A549 (cell line): ENCODE results near the gene STRN. TPM values are rescaled to one million over a fixed set of nuclear protein-coding genes. Genes with fewer than 3 reads are reported as not detected.

ENCODE experiments used
- ATAC-seq, 2 experiments: fragments of 200-7000 bp in 1 of 2; fragments of >200 bp in 1 of 2; cut with Nextera tagmentation in 1 of 2; cut with Tn5 transposase in 1 of 2; 3 replicates each; pipeline versions ENCODE4 v1.8.0 to v1.9.1; 2018 to 2020; ENCODE audit warnings: mild to moderate bottlenecking in 1 of 2, moderate library complexity in 1 of 2
- CTCF ChIA-PET: fragments of 300-600 bp; sonication (Branson Sonifier 250); formaldehyde crosslinking; extraction: SDS; loops from one replicate; lab custom pipeline; 2021; ENCODE audit warnings: antibody characterized with exemption, inconsistent platforms; lab: Yijun Ruan, JAX
- POLR2A ChIA-PET: fragments of 350-600 bp; formaldehyde crosslinking; extraction: SDS; loops from one replicate; lab custom pipeline; 2021; ENCODE audit warnings: antibody characterized with exemption, inconsistent platforms; lab: Yijun Ruan, JAX
- DNase-seq, 2 experiments: peaks; one replicate each; pipeline versions ENCODE4 v3.0.0 to v3.0.0-alpha.2; 2011 to 2016; ENCODE audit warnings: low read depth in 1 of 2, low spot score in 1 of 2
- FAIRE-seq: peaks from 2 replicates; lab custom pipeline; 2011; peaks lifted over from hg19 to GRCh38; lab: Jason Lieb, UNC
- H3K27ac ChIP-seq, 2 experiments: fragments of >200 bp; sonication (Bioruptor Twin); formaldehyde crosslinking; 3 replicates each; pipeline ENCODE4 v1.5.1; 2016 to 2017
- H3K4me1 ChIP-seq: fragments of >200 bp; sonication (Bioruptor Twin); formaldehyde crosslinking; 3 replicates; pipeline ENCODE4 v1.6.1; 2016
- H3K4me2 ChIP-seq: fragments of >200 bp; sonication (Bioruptor Twin); formaldehyde crosslinking; 3 replicates; pipeline ENCODE4 v1.6.1; 2016
- H3K4me3 ChIP-seq: fragments of >200 bp; sonication (Bioruptor Twin); formaldehyde crosslinking; 3 replicates; pipeline ENCODE4 v1.5.1; 2016
- H3K9me3 ChIP-seq: fragments of >200 bp; sonication (Bioruptor Twin); formaldehyde crosslinking; 3 replicates; pipeline ENCODE4 v1.6.1; 2016
- BHLHE40 ChIP-seq: IDR thresholded peaks from 2 replicates; pipeline ENCODE4 v1.6.1; 2012; ENCODE audit warnings: low read depth, low read length, inconsistent platforms
- CBX2 ChIP-seq: fragments of 200-600 bp; sonication (generic); IDR thresholded peaks from 2 replicates; pipeline ENCODE4 v1.6.1; 2016; ENCODE audit warnings: low read depth, mild to moderate bottlenecking, borderline replicate concordance
- CBX8 ChIP-seq: fragments of 200-600 bp; sonication (generic); IDR thresholded peaks from 2 replicates; pipeline ENCODE4 v1.6.1; 2016
- CEBPB ChIP-seq, 2 experiments: fragments of >200 bp in 1 of 2; sonication (Bioruptor Twin) in 1 of 2; formaldehyde crosslinking in 1 of 2; IDR thresholded peaks; 2 replicates each; pipeline ENCODE4 v1.6.1; 2012 to 2016
- CHD2 ChIP-seq: fragments of 150-350 bp; IDR thresholded peaks from 2 replicates; pipeline ENCODE4 v1.6.1; 2014; ENCODE audit warnings: low read length; ENCODE audit not compliant: partially characterized antibody
- CHD4 ChIP-seq: fragments of 200-600 bp; sonication (generic); IDR thresholded peaks from 2 replicates; pipeline ENCODE4 v1.6.1; 2016; ENCODE audit warnings: antibody characterized with exemption, mild to moderate bottlenecking, borderline replicate concordance
- EHF ChIP-seq: fragments of 250-450 bp; sonication (Bioruptor Pico); IDR thresholded peaks from 2 replicates; pipeline ENCODE4 v1.5.0; 2020; ENCODE audit warnings: mild to moderate bottlenecking
- EP300 ChIP-seq, 2 experiments: fragments of >200 bp; sonication (Bioruptor Twin); formaldehyde crosslinking; IDR thresholded peaks; 2 replicates in 1 of 2; 3 replicates in 1 of 2; pipeline ENCODE4 v1.6.1; 2016 to 2017
- FOSB ChIP-seq: fragments of 250-450 bp; sonication (Bioruptor Pico); IDR thresholded peaks from 2 replicates; pipeline ENCODE4 v1.5.0; 2020; ENCODE audit warnings: mild to moderate bottlenecking, moderate library complexity
- FOSL2 ChIP-seq, 2 experiments: fragments of 450-650 bp in 1 of 2; fragments of >200 bp in 1 of 2; sonication (Bioruptor Twin) in 1 of 2; formaldehyde crosslinking; IDR thresholded peaks; 2 replicates each; pipeline versions ENCODE4 v1.5.0 to v1.6.1; 2016 to 2020; ENCODE audit warnings: mild to moderate bottlenecking in 1 of 2, moderate library complexity in 1 of 2
- HOXB13 ChIP-seq: fragments of 250-450 bp; sonication (Bioruptor Pico); IDR thresholded peaks from 2 replicates; pipeline ENCODE4 v1.5.0; 2020; ENCODE audit warnings: low read depth, mild to moderate bottlenecking, moderate library complexity
- JUNB ChIP-seq: fragments of >200 bp; sonication (Bioruptor Twin); formaldehyde crosslinking; IDR thresholded peaks from 2 replicates; pipeline ENCODE4 v1.6.1; 2016
- KDM1A ChIP-seq: fragments of 200-600 bp; sonication (generic); IDR thresholded peaks from 2 replicates; pipeline ENCODE4 v1.6.1; 2016; ENCODE audit warnings: low read depth, mild to moderate bottlenecking
- MAFK ChIP-seq: fragments of 450-650 bp; IDR thresholded peaks from 2 replicates; pipeline ENCODE4 v1.6.1; 2014; ENCODE audit not compliant: partially characterized antibody
- NFE2L2 ChIP-seq: fragments of 150-350 bp; conservative IDR thresholded peaks from 2 replicates; pipeline ENCODE4 v1.6.1; 2014; ENCODE audit warnings: low read length
- NR3C1 ChIP-seq: fragments of >200 bp; sonication (Bioruptor Twin); formaldehyde crosslinking; IDR thresholded peaks from 3 replicates; pipeline ENCODE4 v1.6.1; 2017
- POLR2AphosphoS2 ChIP-seq: conservative IDR thresholded peaks from 2 replicates; pipeline ENCODE4 v1.6.1; 2012; ENCODE audit warnings: low read length, improper control_type of control experiment, inconsistent platforms
- RAD21 ChIP-seq, 2 experiments: fragments of >200 bp in 1 of 2; sonication (Bioruptor Twin) in 1 of 2; formaldehyde crosslinking in 1 of 2; IDR thresholded peaks in 1 of 2; conservative IDR thresholded peaks in 1 of 2; 2 replicates in 1 of 2; 3 replicates in 1 of 2; pipeline ENCODE4 v1.6.1; 2012 to 2018; ENCODE audit warnings: inconsistent platforms in 1 of 2
- RCOR1 ChIP-seq: fragments of 150-350 bp; IDR thresholded peaks from 2 replicates; pipeline ENCODE4 v1.6.1; 2014; ENCODE audit warnings: antibody characterized with exemption, low read length, low read depth
- RFX5 ChIP-seq: fragments of 450-650 bp; IDR thresholded peaks from 2 replicates; pipeline ENCODE4 v1.7.1; 2014; ENCODE audit warnings: antibody characterized with exemption, mild to moderate bottlenecking, moderate library complexity
- RNF2 ChIP-seq: fragments of 200-600 bp; sonication (generic); IDR thresholded peaks from 2 replicates; pipeline ENCODE4 v1.6.1; 2016; ENCODE audit warnings: low read depth, mild to moderate bottlenecking, antibody characterized with exemption, moderate library complexity, borderline replicate concordance
- SMC3 ChIP-seq: fragments of >200 bp; sonication (Bioruptor Twin); formaldehyde crosslinking; IDR thresholded peaks from 3 replicates; pipeline ENCODE4 v1.6.1; 2018; ENCODE audit warnings: inconsistent platforms
- SREBF2 ChIP-seq: fragments of 450-650 bp; IDR thresholded peaks from 2 replicates; pipeline ENCODE4 v1.6.1; 2014; ENCODE audit warnings: mild to moderate bottlenecking, moderate library complexity
- TP53 ChIP-seq: fragments of 250-450 bp; sonication (Bioruptor Pico); IDR thresholded peaks from 2 replicates; pipeline ENCODE4 v1.5.0; 2021; ENCODE audit warnings: mild to moderate bottlenecking, moderate library complexity
- ZC3H11A ChIP-seq: fragments of 450-650 bp; IDR thresholded peaks from 2 replicates; pipeline ENCODE4 v1.6.1; 2014; ENCODE audit warnings: antibody characterized with exemption, mild to moderate bottlenecking
- ZFP36 ChIP-seq: fragments of 450-650 bp; IDR thresholded peaks from 2 replicates; pipeline ENCODE4 v1.6.1; 2014; ENCODE audit warnings: borderline replicate concordance; ENCODE audit not compliant: partially characterized antibody
- WGBS: methylation state at CpG from one replicate; pipeline ENCODE4 v1.1.6; 2017; ENCODE audit errors: missing lambda C conversion rate; 5-methylcytosine and 5-hydroxymethylcytosine counted together
- polyA plus RNA-seq, 4 experiments: library from polyadenylated mRNA; depleted of rRNA in 3 of 4; stranded (reverse); fragments of >200 nt; fragmentation: RNase III in 1 of 4; extraction: RNeasy Plus Mini Kit Qiagen cat#74134 plus additional on column Dnase treatment in 1 of 4; gene quantifications; 2 replicates in 3 of 4; 3 replicates in 1 of 4; pipeline ENCODE4 v1.2.3, GENCODE V29; 2011 to 2017
- TF ChIP-seq, protein P1 (sequence below): IDR thresholded peaks from 2 replicates; pipeline ENCODE4 v1.6.1; 2012
- TF ChIP-seq, protein P2 (sequence below): IDR thresholded peaks from 2 replicates; pipeline ENCODE4 v1.6.1; 2012
- TF ChIP-seq, protein P3 (sequence below): fragments of >200 bp; sonication (Bioruptor Twin); formaldehyde crosslinking; IDR thresholded peaks from 3 replicates; pipeline ENCODE4 v1.5.1; 2016
- TF ChIP-seq, protein P4 (sequence below): fragments of 450-650 bp; IDR thresholded peaks from 2 replicates; pipeline ENCODE4 v1.6.1; 2014; ENCODE audit warnings: antibody characterized with exemption
- TF ChIP-seq, protein P5 (sequence below): IDR thresholded peaks from 2 replicates; pipeline ENCODE4 v1.6.1; 2012; ENCODE audit warnings: low read depth, borderline replicate concordance

Gene STRN
- polyA plus RNA-seq, 2 of the 4 experiments (the other 2 are of a cell fraction), result 13.1 to 36.0 TPM

DNA sequence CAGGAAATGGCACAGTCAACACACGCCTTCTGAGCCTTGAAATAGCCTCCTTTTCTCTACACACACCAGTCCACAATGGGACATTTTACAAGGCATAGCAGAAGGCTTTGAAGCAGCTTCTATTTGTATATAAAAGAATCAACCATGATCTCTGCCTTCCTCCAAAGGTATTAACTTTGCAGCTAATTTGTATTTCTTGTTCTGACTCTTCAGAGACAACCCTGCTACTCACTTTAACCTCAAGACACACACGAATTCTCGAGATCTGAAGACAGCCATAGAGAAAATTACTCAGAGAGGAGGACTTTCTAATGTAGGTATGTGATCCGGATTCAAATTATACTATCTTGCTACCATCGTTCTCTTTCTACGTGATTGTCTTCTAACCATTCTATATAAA, 165.2 kb downstream of the STRN start:
- no peak for FAIRE-seq
- TF ChIP-seq, protein P1, sequence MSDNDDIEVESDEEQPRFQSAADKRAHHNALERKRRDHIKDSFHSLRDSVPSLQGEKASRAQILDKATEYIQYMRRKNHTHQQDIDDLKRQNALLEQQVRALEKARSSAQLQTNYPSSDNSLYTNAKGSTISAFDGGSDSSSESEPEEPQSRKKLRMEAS, result no peak
- TF ChIP-seq KDM1A, result no peak
- no peak for TF ChIP-seq JUNB
- no peak for TF ChIP-seq EHF (CRISPR knock-in tag)
- TF ChIP-seq ZFP36, result no peak
- TF ChIP-seq, protein P2, sequence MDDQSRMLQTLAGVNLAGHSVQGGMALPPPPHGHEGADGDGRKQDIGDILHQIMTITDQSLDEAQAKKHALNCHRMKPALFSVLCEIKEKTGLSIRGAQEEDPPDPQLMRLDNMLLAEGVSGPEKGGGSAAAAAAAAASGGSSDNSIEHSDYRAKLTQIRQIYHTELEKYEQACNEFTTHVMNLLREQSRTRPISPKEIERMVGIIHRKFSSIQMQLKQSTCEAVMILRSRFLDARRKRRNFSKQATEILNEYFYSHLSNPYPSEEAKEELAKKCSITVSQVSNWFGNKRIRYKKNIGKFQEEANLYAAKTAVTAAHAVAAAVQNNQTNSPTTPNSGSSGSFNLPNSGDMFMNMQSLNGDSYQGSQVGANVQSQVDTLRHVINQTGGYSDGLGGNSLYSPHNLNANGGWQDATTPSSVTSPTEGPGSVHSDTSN, result no peak
- TF ChIP-seq NFE2L2, result no peak
- TF ChIP-seq POLR2AphosphoS2, result no peak
- TF ChIP-seq CHD2, result no peak
- TF ChIP-seq TP53, result no peak
- TF ChIP-seq RFX5, result no peak
- no peak for TF ChIP-seq ZC3H11A
- TF ChIP-seq, protein P3, sequence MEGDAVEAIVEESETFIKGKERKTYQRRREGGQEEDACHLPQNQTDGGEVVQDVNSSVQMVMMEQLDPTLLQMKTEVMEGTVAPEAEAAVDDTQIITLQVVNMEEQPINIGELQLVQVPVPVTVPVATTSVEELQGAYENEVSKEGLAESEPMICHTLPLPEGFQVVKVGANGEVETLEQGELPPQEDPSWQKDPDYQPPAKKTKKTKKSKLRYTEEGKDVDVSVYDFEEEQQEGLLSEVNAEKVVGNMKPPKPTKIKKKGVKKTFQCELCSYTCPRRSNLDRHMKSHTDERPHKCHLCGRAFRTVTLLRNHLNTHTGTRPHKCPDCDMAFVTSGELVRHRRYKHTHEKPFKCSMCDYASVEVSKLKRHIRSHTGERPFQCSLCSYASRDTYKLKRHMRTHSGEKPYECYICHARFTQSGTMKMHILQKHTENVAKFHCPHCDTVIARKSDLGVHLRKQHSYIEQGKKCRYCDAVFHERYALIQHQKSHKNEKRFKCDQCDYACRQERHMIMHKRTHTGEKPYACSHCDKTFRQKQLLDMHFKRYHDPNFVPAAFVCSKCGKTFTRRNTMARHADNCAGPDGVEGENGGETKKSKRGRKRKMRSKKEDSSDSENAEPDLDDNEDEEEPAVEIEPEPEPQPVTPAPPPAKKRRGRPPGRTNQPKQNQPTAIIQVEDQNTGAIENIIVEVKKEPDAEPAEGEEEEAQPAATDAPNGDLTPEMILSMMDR, result no peak
- TF ChIP-seq RCOR1, result no peak
- TF ChIP-seq HOXB13 (CRISPR knock-in tag), result no peak
- POLR2A ChIA-PET, result no interaction called here
- Histone ChIP-seq H3K27ac (no peak overlapping the region), H3K9me3 (no peaks in the 10 kb centered on the region), H3K4me1 (no peaks in the 10 kb centered on the region), H3K4me2 (no peak overlapping the region), H3K4me3 (no peak overlapping the region)
- WGBS, result 44% methylated on average over 6 of the region's 6 CpGs
- ATAC-seq, result no peak
- CTCF ChIA-PET, result interaction anchor here (17.8 kb wide), 1 partner anchor 19 kb away, joined by 192 read pairs; no protein-coding TSS in a partner anchor
- DNase-seq, result no peak

DNA sequence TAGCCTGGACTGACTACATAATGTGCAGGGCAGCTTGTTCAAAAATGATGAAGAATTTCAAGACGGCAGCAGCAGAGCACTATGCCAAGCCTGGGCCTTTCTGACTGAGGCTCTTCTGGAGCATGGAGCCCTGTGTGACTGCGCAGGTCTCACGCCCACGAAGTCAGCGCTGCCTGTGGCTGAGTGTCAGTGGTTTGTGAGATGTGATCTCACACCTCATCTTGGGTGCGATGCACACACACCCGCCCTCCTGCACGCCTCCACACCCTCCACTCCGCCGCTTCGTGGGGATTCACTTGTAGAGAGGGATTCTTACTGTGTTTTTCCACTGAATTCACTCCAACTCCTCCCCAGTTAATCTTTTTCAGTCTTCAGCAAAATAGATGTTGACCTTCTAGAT, 166.0 kb downstream of the STRN start:
- CTCF ChIA-PET, result interaction anchor here (0.6 to 17.8 kb wide), 2 partner anchors 18 to 115 kb away, joined by 6 to 192 read pairs; no protein-coding TSS in a partner anchor
- POLR2A ChIA-PET, result no interaction called here
- H3K4me2 ChIP-seq, result no peak overlapping the region
- no peaks in the 10 kb centered on the region for H3K4me1 ChIP-seq
- H3K27ac ChIP-seq, result no peak overlapping the region
- H3K9me3 ChIP-seq, result no peaks in the 10 kb centered on the region
- no peak for ATAC-seq
- DNase-seq, result no peak
- TF ChIP-seq CHD2 (no peak), RNF2 (no peak), FOSB (CRISPR knock-in tag) (no peak), CHD4 (no peak), SMC3 (no peak), BHLHE40 (no peak), RAD21 (conservative IDR thresholded peaks at IDR 0.05 in 1 of 2, IDR thresholded peaks at IDR 0.05 in 1 of 2) (no peak), CEBPB (IDR thresholded peaks at IDR 0.05) (no peak), NR3C1 (no peak), EP300 (IDR thresholded peaks at IDR 0.05) (no peak), RFX5 (no peak), FOSL2 (IDR thresholded peaks at IDR 0.05) (no peak), FOSL2 (CRISPR knock-in tag; IDR thresholded peaks at IDR 0.05) (no peak), MAFK (no peak), CBX2 (no peak), SREBF2 (no peak), CBX8 (no peak)
- TF ChIP-seq, protein P4, sequence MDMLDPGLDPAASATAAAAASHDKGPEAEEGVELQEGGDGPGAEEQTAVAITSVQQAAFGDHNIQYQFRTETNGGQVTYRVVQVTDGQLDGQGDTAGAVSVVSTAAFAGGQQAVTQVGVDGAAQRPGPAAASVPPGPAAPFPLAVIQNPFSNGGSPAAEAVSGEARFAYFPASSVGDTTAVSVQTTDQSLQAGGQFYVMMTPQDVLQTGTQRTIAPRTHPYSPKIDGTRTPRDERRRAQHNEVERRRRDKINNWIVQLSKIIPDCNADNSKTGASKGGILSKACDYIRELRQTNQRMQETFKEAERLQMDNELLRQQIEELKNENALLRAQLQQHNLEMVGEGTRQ, result no peak
- TF ChIP-seq, protein P5, sequence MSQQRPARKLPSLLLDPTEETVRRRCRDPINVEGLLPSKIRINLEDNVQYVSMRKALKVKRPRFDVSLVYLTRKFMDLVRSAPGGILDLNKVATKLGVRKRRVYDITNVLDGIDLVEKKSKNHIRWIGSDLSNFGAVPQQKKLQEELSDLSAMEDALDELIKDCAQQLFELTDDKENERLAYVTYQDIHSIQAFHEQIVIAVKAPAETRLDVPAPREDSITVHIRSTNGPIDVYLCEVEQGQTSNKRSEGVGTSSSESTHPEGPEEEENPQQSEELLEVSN, result no peak
- H3K4me3 ChIP-seq, result no peak overlapping the region
- WGBS, result 90% methylated on average over 11 of the region's 11 CpGs
- no peak for FAIRE-seq
